HCT116 (cell line): Measurements from ENCODE around the gene GPALPP1. TPM values are rescaled to one million over a fixed set of nuclear protein-coding genes. Genes with fewer than 3 reads are reported as not detected.

Experiments
- ATAC-seq: fragments of 200-7000 bp; cut with Tn5 transposase; 2 replicates; pipeline ENCODE4 v1.9.1; 2020; ENCODE audit warnings: mild to moderate bottlenecking, moderate library complexity
- BruUV-seq: library from RNA; stranded (reverse); fragments of 400-500 nt; replicated peaks from 2 replicates; lab custom pipeline; 2021; lab: Mats Ljungman, UMichigan
- CTCF ChIA-PET: fragments of 300-600 bp; sonication (Branson Sonifier 250); formaldehyde crosslinking; loops from one replicate; lab custom pipeline; 2021; ENCODE audit warnings: antibody characterized with exemption; lab: Charles Lee
- POLR2A ChIA-PET: fragments of 300-600, 350-600 bp; sonication (Branson Sonifier 250); formaldehyde crosslinking; loops from one replicate; lab custom pipeline; 2021; ENCODE audit warnings: antibody characterized with exemption; lab: Charles Lee
- RAD21 ChIA-PET, 2 experiments: fragments of 300-600 bp; sonication (Branson Sonifier 250); formaldehyde crosslinking; loops; one replicate each; lab custom pipeline; 2023; ENCODE audit warnings: low total read pairs in 2 of 2; ENCODE audit not compliant: uncharacterized antibody in 2 of 2, unreplicated experiment in 2 of 2, low non-redundant PET in 1 of 2; lab: Charles Lee
- DNase-seq: peaks from one replicate; pipeline ENCODE4 v3.0.0-alpha.2; 2010; ENCODE audit warnings: low read depth, low spot score
- H2AFZ ChIP-seq: fragments of 200-600 bp; shearing (Covaris generic), sonication (generic); 2 replicates; pipeline ENCODE4 v1.6.1; 2017; ENCODE audit warnings: low read depth, mixed run types, mixed read lengths, antibody characterized with exemption, low read length; ENCODE audit not compliant: poor library complexity, severe bottlenecking
- H3K27ac ChIP-seq: 2 replicates; pipeline ENCODE4 v1.5.1; 2012; ENCODE audit warnings: low read depth, low read length
- H3K27me3 ChIP-seq: fragments of 200-600 bp; sonication (generic); 2 replicates; pipeline ENCODE4 v1.6.1; 2016; ENCODE audit warnings: mixed run types, low read length, mixed read lengths; ENCODE audit not compliant: insufficient read depth
- H3K36me3 ChIP-seq, 2 experiments: fragments of 200-500 bp in 1 of 2; fragments of 200-600 bp in 1 of 2; sonication (Bioruptor generic) in 1 of 2; sonication (generic) in 1 of 2; 2 replicates each; pipeline versions ENCODE4 v1.5.1 to v1.6.1; 2014 to 2016; ENCODE audit warnings: low read length in 2 of 2, inconsistent platforms in 1 of 2, mixed read lengths in 1 of 2, mixed run types in 1 of 2; ENCODE audit not compliant: insufficient read depth in 2 of 2, control insufficient read depth in 1 of 2
- H3K4me1 ChIP-seq, 2 experiments: fragments of 200-600 bp in 1 of 2; sonication (generic) in 1 of 2; 2 replicates each; pipeline versions ENCODE4 v1.5.1 to v1.6.1; 2012 to 2017; ENCODE audit warnings: low read length in 2 of 2, inconsistent platforms in 1 of 2, mild to moderate bottlenecking in 1 of 2, mixed read lengths in 1 of 2, mixed run types in 1 of 2, moderate library complexity in 1 of 2; ENCODE audit not compliant: insufficient read depth in 2 of 2, control insufficient read depth in 1 of 2
- H3K4me2 ChIP-seq: fragments of 200-600 bp; sonication (generic); 2 replicates; pipeline ENCODE4 v1.6.1; 2017; ENCODE audit warnings: mixed run types, low read length, mixed read lengths
- H3K4me3 ChIP-seq, 2 experiments: fragments of 200-600 bp in 1 of 2; sonication (generic) in 1 of 2; replicated peaks in 1 of 2; 2 replicates each; pipeline ENCODE4 v1.5.1; 2011 to 2016; ENCODE audit warnings: low read length in 2 of 2, control low read depth in 1 of 2, low read depth in 1 of 2, mild to moderate bottlenecking in 1 of 2, mixed read lengths in 1 of 2, mixed run types in 1 of 2
- H3K79me2 ChIP-seq: fragments of 200-600 bp; sonication (generic); 2 replicates; pipeline ENCODE4 v1.6.1; 2017; ENCODE audit warnings: mild to moderate bottlenecking, mixed run types, low read length, moderate library complexity, mixed read lengths; ENCODE audit not compliant: insufficient read depth
- H3K9ac ChIP-seq: fragments of 200-600 bp; sonication (generic); 2 replicates; pipeline ENCODE4 v1.6.1; 2016; ENCODE audit warnings: low read length, mixed read lengths
- H3K9me2 ChIP-seq: fragments of 200-600 bp; sonication (generic), shearing (Covaris generic); 2 replicates; pipeline ENCODE4 v1.6.1; 2017; ENCODE audit warnings: mixed run types, mild to moderate bottlenecking, moderate library complexity; ENCODE audit not compliant: insufficient read depth
- H3K9me3 ChIP-seq, 2 experiments: fragments of 200-500 bp in 1 of 2; fragments of 200-600 bp in 1 of 2; sonication (Bioruptor generic) in 1 of 2; sonication (generic) in 1 of 2; 2 replicates each; pipeline ENCODE4 v1.6.1; 2014 to 2017; ENCODE audit warnings: low read length in 2 of 2, mixed read lengths in 2 of 2, inconsistent platforms in 1 of 2, low read depth in 1 of 2, mild to moderate bottlenecking in 1 of 2, mixed run types in 1 of 2, moderate library complexity in 1 of 2; ENCODE audit not compliant: control insufficient read depth in 1 of 2, insufficient read depth in 1 of 2
- H4K20me1 ChIP-seq: fragments of 200-600 bp; sonication (generic), shearing (Covaris generic); 2 replicates; pipeline ENCODE4 v1.6.1; 2017; ENCODE audit warnings: mixed run types, mild to moderate bottlenecking, moderate library complexity; ENCODE audit not compliant: insufficient read depth
- CEBPB ChIP-seq: IDR thresholded peaks from 2 replicates; pipeline ENCODE4 v1.6.1; 2012; ENCODE audit warnings: low read depth
- CTCF ChIP-seq, 3 experiments: fragments of 200-600 bp in 1 of 3; sonication (generic) in 1 of 3; IDR thresholded peaks in 2 of 3; conservative IDR thresholded peaks in 1 of 3; 2 replicates each; pipeline ENCODE4 v1.5.1; 2012 to 2017; ENCODE audit warnings: low read depth in 2 of 3, low read length in 2 of 3, antibody characterized with exemption in 1 of 3, borderline replicate concordance in 1 of 3, control low read depth in 1 of 3, mild to moderate bottlenecking in 1 of 3, mixed read lengths in 1 of 3, mixed run types in 1 of 3, moderate library complexity in 1 of 3; ENCODE audit not compliant: insufficient read depth in 1 of 3
- EGR1 ChIP-seq: IDR thresholded peaks from 2 replicates; pipeline ENCODE4 v1.6.1; 2012; ENCODE audit warnings: low read depth
- ELF1 ChIP-seq: IDR thresholded peaks from 2 replicates; pipeline ENCODE4 v1.6.1; 2012; ENCODE audit warnings: low read depth, borderline replicate concordance
- EZH2 ChIP-seq: fragments of 200-600 bp; sonication (generic); IDR thresholded peaks from 2 replicates; pipeline ENCODE4 v1.6.1; 2017; ENCODE audit warnings: antibody characterized with exemption, mixed run types
- EZH2phosphoT487 ChIP-seq: fragments of 200-600 bp; IDR thresholded peaks from 2 replicates; pipeline ENCODE4 v1.6.1; 2018; ENCODE audit warnings: antibody characterized with exemption, borderline replicate concordance
- JUND ChIP-seq: IDR thresholded peaks from 2 replicates; pipeline ENCODE4 v1.6.1; 2012
- POLR2AphosphoS5 ChIP-seq: IDR thresholded peaks from 2 replicates; pipeline ENCODE4 v1.6.1; 2011; ENCODE audit warnings: mild to moderate bottlenecking, low read depth, low read length, moderate library complexity
- RAD21 ChIP-seq: IDR thresholded peaks from 2 replicates; pipeline ENCODE4 v1.6.1; 2012; ENCODE audit warnings: low read depth, mild to moderate bottlenecking
- SIN3A ChIP-seq: IDR thresholded peaks from 2 replicates; pipeline ENCODE4 v1.6.1; 2012; ENCODE audit warnings: low read depth
- SP1 ChIP-seq: IDR thresholded peaks from 2 replicates; pipeline ENCODE4 v1.6.1; 2012; ENCODE audit warnings: low read depth
- SRF ChIP-seq: IDR thresholded peaks from 2 replicates; pipeline ENCODE4 v1.6.1; 2012; ENCODE audit warnings: low read depth
- TCF7L2 ChIP-seq: IDR thresholded peaks from 2 replicates; pipeline ENCODE4 v1.7.0; 2011; ENCODE audit warnings: borderline replicate concordance, inconsistent platforms; ENCODE audit not compliant: insufficient read depth, insufficient read length; ENCODE audit errors: extremely low read depth
- YY1 ChIP-seq: IDR thresholded peaks from 2 replicates; pipeline ENCODE4 v1.6.1; 2011; ENCODE audit warnings: low read length, low read depth, moderate library complexity, mild to moderate bottlenecking; ENCODE audit not compliant: insufficient replicate concordance; ENCODE audit errors: extremely low read depth
- ZFX ChIP-seq: fragments of 450-650 bp; IDR thresholded peaks from 2 replicates; pipeline ENCODE4 v1.6.1; 2017
- ZNF274 ChIP-seq: fragments of 200-500 bp; sonication (Bioruptor generic); IDR thresholded peaks from 2 replicates; pipeline ENCODE4 v1.6.1; 2014; ENCODE audit warnings: mild to moderate bottlenecking, low read depth, low read length, inconsistent platforms
- intact Hi-C: fragments of 100-400 bp; cut with micrococcal nuclease; formaldehyde crosslinking; loops from 2 replicates; pipeline ENCODE4 v1.10.0; 2022
- total RNA-seq: library from RNA; stranded (reverse); gene quantifications from one replicate; pipeline ENCODE4 v1.2.1, GENCODE V29; 2021; ENCODE audit not compliant: unreplicated experiment
- TF ChIP-seq, protein P1 (sequence below): IDR thresholded peaks from 2 replicates; pipeline ENCODE4 v1.6.1; 2012
- TF ChIP-seq, protein P2 (sequence below): IDR thresholded peaks from 2 replicates; pipeline ENCODE4 v1.6.1; 2011; ENCODE audit warnings: mild to moderate bottlenecking, low read length, moderate library complexity; ENCODE audit not compliant: insufficient replicate concordance; ENCODE audit errors: extremely low read depth
- TF ChIP-seq, protein P3 (sequence below): IDR thresholded peaks from 2 replicates; pipeline ENCODE4 v1.6.1; 2012; ENCODE audit warnings: low read depth
- TF ChIP-seq, protein P4 (sequence below): IDR thresholded peaks from 2 replicates; pipeline ENCODE4 v1.6.1; 2012

Gene GPALPP1
- total RNA-seq, 1 experiment from 2014 or later, result 21.3 TPM

DNA sequence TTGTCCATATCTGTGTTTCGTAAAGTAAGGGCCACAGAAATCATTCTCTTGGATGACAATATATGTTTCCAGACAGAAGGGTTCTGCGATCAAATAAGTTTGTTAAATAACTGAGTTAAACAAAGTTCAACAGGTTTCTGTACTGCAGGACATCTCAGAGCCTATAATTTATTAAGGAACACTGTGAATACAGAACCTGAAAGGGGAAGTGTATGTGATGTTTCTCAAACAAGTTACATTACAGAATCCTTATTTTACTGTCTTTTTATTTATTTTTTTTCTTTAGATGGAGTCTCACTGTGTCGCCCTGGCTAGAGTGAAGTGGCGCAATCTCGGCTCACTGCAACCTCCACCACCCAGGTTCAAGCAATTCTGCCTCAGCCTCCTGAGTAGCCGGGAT, 75.6 kb downstream of the GPALPP1 start:
- no peak for DNase-seq
- POLR2A ChIA-PET, result no interaction called here
- RAD21 ChIA-PET, result no interaction called here

More for the DNA sequence above, 75.6 kb downstream of the GPALPP1 start:
- H3K9me3 ChIP-seq, result no peaks in the 10 kb centered on the region
- H3K9ac ChIP-seq, result no peak overlapping the region
- H3K9me2 ChIP-seq, result no peaks in the 10 kb centered on the region
- no peak overlapping the region for H3K4me2 ChIP-seq
- no TSS peak for BruUV-seq
- H3K79me2 ChIP-seq, result no peaks in the 10 kb centered on the region
- peaks cover 0 to 3% of the 10 kb centered on the region in 2 experiments; a peak in 1 of 4 replicates for H3K4me1 ChIP-seq
- ATAC-seq, result no peak
- no peaks in the 10 kb centered on the region for H3K36me3 ChIP-seq
- H3K27ac ChIP-seq, result no peak overlapping the region
- no peaks in the 10 kb centered on the region for H4K20me1 ChIP-seq
- H3K27me3 ChIP-seq, result no peaks in the 10 kb centered on the region
- CTCF ChIA-PET, result no interaction called here
- TF ChIP-seq YY1 (no peak), CTCF (IDR thresholded peaks at IDR 0.05 in 2 of 3, conservative IDR thresholded peaks at IDR 0.05 in 1 of 3; ENCODE audit: borderline replicate concordance in 1 of 3, insufficient read depth in 1 of 3, low read depth in 2 of 3, low read length in 2 of 3) (no peak), SIN3A (no peak), EZH2phosphoT487 (no peak), JUND (no peak), EZH2 (no peak), POLR2AphosphoS5 (no peak), EGR1 (no peak), TCF7L2 (no peak), ELF1 (no peak), SRF (no peak), RAD21 (no peak), ZNF274 (no peak), SP1 (no peak), ZFX (no peak), CEBPB (no peak)
- TF ChIP-seq, protein P1, sequence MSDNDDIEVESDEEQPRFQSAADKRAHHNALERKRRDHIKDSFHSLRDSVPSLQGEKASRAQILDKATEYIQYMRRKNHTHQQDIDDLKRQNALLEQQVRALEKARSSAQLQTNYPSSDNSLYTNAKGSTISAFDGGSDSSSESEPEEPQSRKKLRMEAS, result no peak
- TF ChIP-seq, protein P2, sequence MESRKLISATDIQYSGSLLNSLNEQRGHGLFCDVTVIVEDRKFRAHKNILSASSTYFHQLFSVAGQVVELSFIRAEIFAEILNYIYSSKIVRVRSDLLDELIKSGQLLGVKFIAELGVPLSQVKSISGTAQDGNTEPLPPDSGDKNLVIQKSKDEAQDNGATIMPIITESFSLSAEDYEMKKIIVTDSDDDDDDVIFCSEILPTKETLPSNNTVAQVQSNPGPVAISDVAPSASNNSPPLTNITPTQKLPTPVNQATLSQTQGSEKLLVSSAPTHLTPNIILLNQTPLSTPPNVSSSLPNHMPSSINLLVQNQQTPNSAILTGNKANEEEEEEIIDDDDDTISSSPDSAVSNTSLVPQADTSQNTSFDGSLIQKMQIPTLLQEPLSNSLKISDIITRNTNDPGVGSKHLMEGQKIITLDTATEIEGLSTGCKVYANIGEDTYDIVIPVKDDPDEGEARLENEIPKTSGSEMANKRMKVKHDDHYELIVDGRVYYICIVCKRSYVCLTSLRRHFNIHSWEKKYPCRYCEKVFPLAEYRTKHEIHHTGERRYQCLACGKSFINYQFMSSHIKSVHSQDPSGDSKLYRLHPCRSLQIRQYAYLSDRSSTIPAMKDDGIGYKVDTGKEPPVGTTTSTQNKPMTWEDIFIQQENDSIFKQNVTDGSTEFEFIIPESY, result no peak
- TF ChIP-seq, protein P3, sequence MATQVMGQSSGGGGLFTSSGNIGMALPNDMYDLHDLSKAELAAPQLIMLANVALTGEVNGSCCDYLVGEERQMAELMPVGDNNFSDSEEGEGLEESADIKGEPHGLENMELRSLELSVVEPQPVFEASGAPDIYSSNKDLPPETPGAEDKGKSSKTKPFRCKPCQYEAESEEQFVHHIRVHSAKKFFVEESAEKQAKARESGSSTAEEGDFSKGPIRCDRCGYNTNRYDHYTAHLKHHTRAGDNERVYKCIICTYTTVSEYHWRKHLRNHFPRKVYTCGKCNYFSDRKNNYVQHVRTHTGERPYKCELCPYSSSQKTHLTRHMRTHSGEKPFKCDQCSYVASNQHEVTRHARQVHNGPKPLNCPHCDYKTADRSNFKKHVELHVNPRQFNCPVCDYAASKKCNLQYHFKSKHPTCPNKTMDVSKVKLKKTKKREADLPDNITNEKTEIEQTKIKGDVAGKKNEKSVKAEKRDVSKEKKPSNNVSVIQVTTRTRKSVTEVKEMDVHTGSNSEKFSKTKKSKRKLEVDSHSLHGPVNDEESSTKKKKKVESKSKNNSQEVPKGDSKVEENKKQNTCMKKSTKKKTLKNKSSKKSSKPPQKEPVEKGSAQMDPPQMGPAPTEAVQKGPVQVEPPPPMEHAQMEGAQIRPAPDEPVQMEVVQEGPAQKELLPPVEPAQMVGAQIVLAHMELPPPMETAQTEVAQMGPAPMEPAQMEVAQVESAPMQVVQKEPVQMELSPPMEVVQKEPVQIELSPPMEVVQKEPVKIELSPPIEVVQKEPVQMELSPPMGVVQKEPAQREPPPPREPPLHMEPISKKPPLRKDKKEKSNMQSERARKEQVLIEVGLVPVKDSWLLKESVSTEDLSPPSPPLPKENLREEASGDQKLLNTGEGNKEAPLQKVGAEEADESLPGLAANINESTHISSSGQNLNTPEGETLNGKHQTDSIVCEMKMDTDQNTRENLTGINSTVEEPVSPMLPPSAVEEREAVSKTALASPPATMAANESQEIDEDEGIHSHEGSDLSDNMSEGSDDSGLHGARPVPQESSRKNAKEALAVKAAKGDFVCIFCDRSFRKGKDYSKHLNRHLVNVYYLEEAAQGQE, result no peak
- TF ChIP-seq, protein P4, sequence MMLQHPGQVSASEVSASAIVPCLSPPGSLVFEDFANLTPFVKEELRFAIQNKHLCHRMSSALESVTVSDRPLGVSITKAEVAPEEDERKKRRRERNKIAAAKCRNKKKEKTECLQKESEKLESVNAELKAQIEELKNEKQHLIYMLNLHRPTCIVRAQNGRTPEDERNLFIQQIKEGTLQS, result no peak
- no peak overlapping the region for H3K4me3 ChIP-seq
- no peak overlapping the region for H2AFZ ChIP-seq
- intact Hi-C loops, result no loop called here
